Anterior cingulate cortex (tissue), 58 donors: ENCODE data around the gene APC2.
"Not testable (repeated sequence)": the region's sequence is repeated elsewhere in the genome, so short reads cannot be mapped to it uniquely, and the experiment has no call there.

Source experiments
- DNase-seq, 58 donors: peaks; one replicate each; lab custom pipeline; 2025; lab: John Stamatoyannopoulos, UW

Gene APC2

GRCh38 chr19:1412323-1412923 lies 37.5 kb upstream of the APC2 start:
- no peak for DNase-seq

- DNase-seq: no peak
These were observed 36.7 kb upstream of the APC2 start for GRCh38 chr19:1412995-1413800.

- DNase-seq: peak in 1 of 58 donors; percentile 41
These were observed 33.7 kb upstream of the APC2 start for GRCh38 chr19:1416014-1416841.

GRCh38 chr19:1417145-1417544 lies 32.8 kb upstream of the APC2 start:
- DNase-seq: peak in 15 of 58 donors; percentile 20 to 43 (median 31)

GRCh38 chr19:1417681-1418495 lies 32.0 kb upstream of the APC2 start:
- peak in 4 of 58 donors; percentile 13 to 57 (median 28) for DNase-seq

- no peak for DNase-seq
These were observed 31.5 kb upstream of the APC2 start for GRCh38 chr19:1418496-1418775.

- no peak for DNase-seq
These were observed 30.8 kb upstream of the APC2 start for GRCh38 chr19:1418951-1419738.

- not testable (repeated sequence) for DNase-seq
These were observed 29.8 kb upstream of the APC2 start for GRCh38 chr19:1420085-1420484.

GRCh38 chr19:1420590-1420989 lies 29.3 kb upstream of the APC2 start:
- no peak for DNase-seq

- DNase-seq: no peak
These were observed 28.5 kb upstream of the APC2 start for GRCh38 chr19:1421218-1421957.

- DNase-seq: no peak
These were observed 28.0 kb upstream of the APC2 start for GRCh38 chr19:1421958-1422305.

GRCh38 chr19:1422360-1422759 lies 27.6 kb upstream of the APC2 start:
- DNase-seq: no peak

- no peak for DNase-seq
These were observed 27.0 kb upstream of the APC2 start for GRCh38 chr19:1422943-1423342.

- no peak for DNase-seq
These were observed 26.3 kb upstream of the APC2 start for GRCh38 chr19:1423436-1424191.

GRCh38 chr19:1424192-1424955 lies 25.5 kb upstream of the APC2 start:
- DNase-seq: no peak

GRCh38 chr19:1425102-1425837 lies 24.7 kb upstream of the APC2 start:
- DNase-seq: no peak

- no peak for DNase-seq
These were observed 24.0 kb upstream of the APC2 start for GRCh38 chr19:1425902-1426301.
